HEK293 (cell line): ENCODE measurements around the gene KLF2.
A peak's percentile ranks its signal among the peaks of the same experiment; 100 is the strongest.

Experiments used
- CTCF ChIA-PET: fragments of 350-600 bp; formaldehyde crosslinking; extraction: SDS; loops from one replicate; lab custom pipeline; 2021; ENCODE audit warnings: antibody characterized with exemption; lab: Yijun Ruan, JAX
- POLR2A ChIA-PET: fragments of 300-600 bp; formaldehyde crosslinking; extraction: SDS; loops from one replicate; lab custom pipeline; 2020; ENCODE audit warnings: antibody characterized with exemption, inconsistent platforms; lab: Yijun Ruan, JAX
- H3K27ac ChIP-seq: fragments of 200-500 bp; sonication (Bioruptor generic); 2 replicates; pipeline ENCODE4 v1.5.1; 2014; ENCODE audit warnings: low read depth, low read length, control low read depth, inconsistent platforms; ENCODE audit errors: extremely low read depth
- H3K36me3 ChIP-seq, 2 experiments: fragments of 200-500 bp in 1 of 2; sonication (Bioruptor generic) in 1 of 2; 1 replicate in 1 of 2; 2 replicates in 1 of 2; pipeline ENCODE4 v1.5.1; 2014 to 2017; ENCODE audit warnings: inconsistent platforms in 2 of 2, low read length in 2 of 2; ENCODE audit not compliant: control insufficient read depth in 2 of 2, insufficient read depth in 1 of 2
- H3K4me1 ChIP-seq: fragments of 200-500 bp; sonication (Bioruptor generic); 2 replicates; pipeline ENCODE4 v1.5.1; 2014; ENCODE audit warnings: mild to moderate bottlenecking, low read length, inconsistent platforms; ENCODE audit not compliant: control insufficient read depth, insufficient read depth
- H3K4me3 ChIP-seq: 2 replicates; pipeline ENCODE4 v1.5.1; 2011; ENCODE audit warnings: low read depth, mild to moderate bottlenecking, control low read depth, low read length, moderate library complexity
- H3K9me3 ChIP-seq: fragments of 200-500 bp; sonication (Bioruptor generic); 2 replicates; pipeline ENCODE4 v1.5.1; 2014; ENCODE audit warnings: low read depth, low read length, inconsistent platforms; ENCODE audit not compliant: control insufficient read depth, insufficient read depth
- AEBP2 ChIP-seq: fragments of 450-650 bp; formaldehyde crosslinking; IDR thresholded peaks from 2 replicates; pipeline ENCODE4 v1.5.1; 2016; ENCODE audit warnings: missing biosample characterization, missing genetic modification characterization, borderline replicate concordance
- EGR2 ChIP-seq: fragments of 450-650 bp; formaldehyde crosslinking; IDR thresholded peaks from 2 replicates; pipeline ENCODE4 v1.5.1; 2016; ENCODE audit warnings: low read depth, missing biosample characterization, missing genetic modification characterization
- FEZF1 ChIP-seq: fragments of 450-650 bp; formaldehyde crosslinking; IDR thresholded peaks from 2 replicates; pipeline ENCODE4 v1.5.1; 2016; ENCODE audit warnings: missing biosample characterization, missing genetic modification characterization
- ZBTB21 ChIP-seq: fragments of 450-650 bp; formaldehyde crosslinking; IDR thresholded peaks from 2 replicates; pipeline ENCODE4 v1.5.1; 2017; ENCODE audit warnings: missing biosample characterization, missing genetic modification characterization
- ZFHX2 ChIP-seq: fragments of 450-650 bp; formaldehyde crosslinking; conservative IDR thresholded peaks from 2 replicates; pipeline ENCODE4 v1.5.1; 2016; ENCODE audit warnings: missing biosample characterization, missing genetic modification characterization
- ZFP69B ChIP-seq: fragments of 450-650 bp; formaldehyde crosslinking; IDR thresholded peaks from 2 replicates; pipeline ENCODE4 v1.5.1; 2016; ENCODE audit warnings: missing biosample characterization, missing genetic modification characterization
- ZNF132 ChIP-seq: fragments of 450-650 bp; formaldehyde crosslinking; IDR thresholded peaks from 2 replicates; pipeline ENCODE4 v1.5.1; 2017; ENCODE audit warnings: missing biosample characterization, missing genetic modification characterization, borderline replicate concordance
- ZNF133 ChIP-seq: fragments of 450-650 bp; formaldehyde crosslinking; IDR thresholded peaks from 2 replicates; pipeline ENCODE4 v1.5.1; 2016; ENCODE audit warnings: missing biosample characterization, missing genetic modification characterization
- ZNF223 ChIP-seq: fragments of 450-650 bp; formaldehyde crosslinking; IDR thresholded peaks from 2 replicates; pipeline ENCODE4 v1.5.1; 2016; ENCODE audit warnings: missing biosample characterization, missing genetic modification characterization
- ZNF341 ChIP-seq: fragments of 450-650 bp; formaldehyde crosslinking; IDR thresholded peaks from 2 replicates; pipeline ENCODE4; 2016; ENCODE audit warnings: low read depth, missing biosample characterization, missing genetic modification characterization
- ZNF549 ChIP-seq: fragments of 450-650 bp; IDR thresholded peaks from 2 replicates; pipeline ENCODE4 v1.5.1; 2018; ENCODE audit warnings: missing biosample characterization, missing genetic modification characterization, mild to moderate bottlenecking, inconsistent platforms, moderate library complexity
- ZNF571 ChIP-seq: fragments of 450-650 bp; formaldehyde crosslinking; IDR thresholded peaks from 2 replicates; pipeline ENCODE4 v1.5.0; 2017; ENCODE audit warnings: missing biosample characterization, missing genetic modification characterization
- ZNF645 ChIP-seq: fragments of 450-650 bp; formaldehyde crosslinking; IDR thresholded peaks from 2 replicates; pipeline ENCODE4; 2016; ENCODE audit warnings: missing biosample characterization, missing genetic modification characterization
- TF ChIP-seq, protein P1 (sequence below): fragments of 450-650 bp; formaldehyde crosslinking; IDR thresholded peaks from 2 replicates; pipeline ENCODE4 v1.5.1; 2016; ENCODE audit warnings: missing biosample characterization, missing genetic modification characterization
- TF ChIP-seq, protein P2 (sequence below): fragments of 450-650 bp; formaldehyde crosslinking; IDR thresholded peaks from 2 replicates; pipeline ENCODE4 v1.5.1; 2016; ENCODE audit warnings: missing biosample characterization, missing genetic modification characterization

The KLF2 gene

DNA sequence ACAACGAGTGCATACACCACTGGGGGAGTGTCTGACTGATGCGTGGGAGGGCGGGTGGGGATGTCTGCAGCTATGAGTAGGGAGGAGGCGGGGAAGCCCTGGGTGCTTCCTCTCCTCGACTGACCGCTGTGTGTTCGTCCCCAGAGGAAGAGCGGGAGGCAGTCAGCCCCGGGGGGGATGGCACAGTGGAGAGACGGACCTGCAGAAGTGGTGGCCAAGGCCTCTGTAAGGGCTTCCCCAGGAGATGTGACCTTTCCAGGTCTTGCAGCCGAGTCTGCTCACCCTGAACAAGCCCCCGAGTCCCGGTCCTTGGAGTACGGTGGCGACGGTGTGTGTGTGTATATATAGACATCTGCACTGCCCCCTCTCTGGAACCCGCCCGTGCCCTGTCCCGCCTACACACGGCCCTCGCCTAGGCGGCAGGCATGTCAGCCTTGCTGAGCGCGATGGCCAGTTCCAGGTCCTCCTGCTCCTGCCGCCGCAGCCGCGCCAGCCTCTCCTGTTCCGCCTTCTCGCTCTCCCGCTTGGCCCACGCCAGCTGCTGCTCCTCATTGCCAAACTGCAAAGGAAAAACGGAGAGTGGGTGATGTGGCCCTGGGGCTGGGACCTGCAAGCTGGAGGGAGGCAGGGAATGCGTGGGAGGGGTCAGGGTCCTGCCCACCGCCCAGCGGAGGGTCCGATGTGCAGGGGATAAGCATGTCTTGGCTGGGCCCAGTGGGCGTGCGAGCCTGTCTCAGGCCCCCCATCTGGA lies 30.8 kb downstream of the KLF2 start:
- CTCF ChIA-PET: no interaction called here
- H3K27ac ChIP-seq: no peak overlapping the region
- H3K9me3 ChIP-seq: no peaks in the 10 kb centered on the region
- no peak overlapping the region for H3K4me3 ChIP-seq
- TF ChIP-seq ZFHX2 (tag by site-specific recombination): peak; percentile 63
- TF ChIP-seq ZNF133: no peak
- TF ChIP-seq AEBP2 (tag by site-specific recombination): no peak
- TF ChIP-seq ZNF571 (tag by site-specific recombination): no peak
- peak; percentile 80 for TF ChIP-seq EGR2
- H3K4me1 ChIP-seq: no peaks in the 10 kb centered on the region
- POLR2A ChIA-PET: interaction anchor here (0.6 kb wide), 1 partner anchor 33 kb away, joined by 3 read pairs; no protein-coding TSS in a partner anchor
- peaks cover 0 to 7% of the 10 kb centered on the region in 2 experiments; a peak in 2 of 3 replicates for H3K36me3 ChIP-seq

- Histone ChIP-seq H3K9me3 (no peaks in the 10 kb centered on the region), H3K4me1 (no peaks in the 10 kb centered on the region), H3K4me3 (no peak overlapping the region), H3K36me3 (peaks cover 0 to 11% of the 10 kb centered on the region in 2 experiments; a peak in 2 of 3 replicates), H3K27ac (no peak overlapping the region)
- TF ChIP-seq ZNF341 (tag by site-specific recombination): no peak
- ChIA-PET CTCF (interaction anchor here (0.9 kb wide), 1 partner anchor 24 kb away, joined by 4 read pairs; no protein-coding TSS in a partner anchor), POLR2A (no interaction called here)
Observed at GRCh38 chr19:16358456-16358855, 33.8 kb downstream of the KLF2 start.

- ChIA-PET POLR2A (no interaction called here), CTCF (interaction anchor here (0.7 kb wide), 1 partner anchor 18 kb away, joined by 3 read pairs; no protein-coding TSS in a partner anchor)
- no peak overlapping the region for H3K4me3 ChIP-seq
- no peaks in the 10 kb centered on the region for H3K4me1 ChIP-seq
- peaks cover 0 to 11% of the 10 kb centered on the region in 2 experiments; a peak in 2 of 3 replicates for H3K36me3 ChIP-seq
- no peaks in the 10 kb centered on the region for H3K9me3 ChIP-seq
- TF ChIP-seq ZBTB21: no peak
- no peak overlapping the region for H3K27ac ChIP-seq
Observed at GRCh38 chr19:16359074-16359473, 34.4 kb downstream of the KLF2 start.

- peaks cover 0 to 11% of the 10 kb centered on the region in 2 experiments; a peak in 1 of 3 replicates for H3K36me3 ChIP-seq
- TF ChIP-seq, protein P1, sequence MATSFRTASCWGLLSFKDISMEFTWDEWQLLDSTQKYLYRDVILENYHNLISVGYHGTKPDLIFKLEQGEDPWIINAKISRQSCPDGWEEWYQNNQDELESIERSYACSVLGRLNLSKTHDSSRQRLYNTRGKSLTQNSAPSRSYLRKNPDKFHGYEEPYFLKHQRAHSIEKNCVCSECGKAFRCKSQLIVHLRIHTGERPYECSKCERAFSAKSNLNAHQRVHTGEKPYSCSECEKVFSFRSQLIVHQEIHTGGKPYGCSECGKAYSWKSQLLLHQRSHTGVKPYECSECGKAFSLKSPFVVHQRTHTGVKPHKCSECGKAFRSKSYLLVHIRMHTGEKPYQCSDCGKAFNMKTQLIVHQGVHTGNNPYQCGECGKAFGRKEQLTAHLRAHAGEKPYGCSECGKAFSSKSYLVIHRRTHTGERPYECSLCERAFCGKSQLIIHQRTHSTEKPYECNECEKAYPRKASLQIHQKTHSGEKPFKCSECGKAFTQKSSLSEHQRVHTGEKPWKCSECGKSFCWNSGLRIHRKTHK: no peak
- TF ChIP-seq ZNF645 (no peak), ZNF549 (tag by site-specific recombination) (no peak), ZFP69B (no peak), ZNF132 (tag by site-specific recombination) (no peak), ZNF223 (tag by site-specific recombination) (no peak), FEZF1 (tag by site-specific recombination) (no peak)
- TF ChIP-seq, protein P2, sequence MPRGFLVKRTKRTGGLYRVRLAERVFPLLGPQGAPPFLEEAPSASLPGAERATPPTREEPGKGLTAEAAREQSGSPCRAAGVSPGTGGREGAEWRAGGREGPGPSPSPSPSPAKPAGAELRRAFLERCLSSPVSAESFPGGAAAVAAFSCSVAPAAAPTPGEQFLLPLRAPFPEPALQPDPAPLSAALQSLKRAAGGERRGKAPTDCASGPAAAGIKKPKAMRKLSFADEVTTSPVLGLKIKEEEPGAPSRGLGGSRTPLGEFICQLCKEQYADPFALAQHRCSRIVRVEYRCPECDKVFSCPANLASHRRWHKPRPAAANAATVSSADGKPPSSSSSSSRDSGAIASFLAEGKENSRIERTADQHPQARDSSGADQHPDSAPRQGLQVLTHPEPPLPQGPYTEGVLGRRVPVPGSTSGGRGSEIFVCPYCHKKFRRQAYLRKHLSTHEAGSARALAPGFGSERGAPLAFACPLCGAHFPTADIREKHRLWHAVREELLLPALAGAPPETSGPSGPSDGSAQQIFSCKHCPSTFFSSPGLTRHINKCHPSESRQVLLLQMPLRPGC (tag by site-specific recombination): no peak
- TF ChIP-seq, all 188 proteins: peak for 0
- ChIA-PET CTCF (interaction anchor here (0.7 to 1.0 kb wide), 2 partner anchors 17 to 19 kb away, joined by 3 to 10 read pairs; no protein-coding TSS in a partner anchor), POLR2A (no interaction called here)
- Histone ChIP-seq H3K4me1 (no peaks in the 10 kb centered on the region), H3K4me3 (no peak overlapping the region), H3K9me3 (no peaks in the 10 kb centered on the region), H3K27ac (no peak overlapping the region)
Observed at GRCh38 chr19:16359964-16360363, 35.3 kb downstream of the KLF2 start.
